Stimulated activated CD4-positive, alpha-beta T cell treated with anti-CD3 and anti-CD28 coated beads, TNF-alpha, amount 100 ng/mL, for 4 hours (primary cell): ENCODE results near the gene SNTG2.
"Not testable (repeated sequence)": the region's sequence is repeated elsewhere in the genome, so short reads cannot be mapped to it uniquely, and the experiment has no call there.

ENCODE experiments used
- DNase-seq, 3 experiments: peaks; one replicate each; pipeline ENCODE4 v3.0.0-alpha.2; 2020; ENCODE audit warnings: low read depth in 3 of 3

Gene SNTG2

DNA sequence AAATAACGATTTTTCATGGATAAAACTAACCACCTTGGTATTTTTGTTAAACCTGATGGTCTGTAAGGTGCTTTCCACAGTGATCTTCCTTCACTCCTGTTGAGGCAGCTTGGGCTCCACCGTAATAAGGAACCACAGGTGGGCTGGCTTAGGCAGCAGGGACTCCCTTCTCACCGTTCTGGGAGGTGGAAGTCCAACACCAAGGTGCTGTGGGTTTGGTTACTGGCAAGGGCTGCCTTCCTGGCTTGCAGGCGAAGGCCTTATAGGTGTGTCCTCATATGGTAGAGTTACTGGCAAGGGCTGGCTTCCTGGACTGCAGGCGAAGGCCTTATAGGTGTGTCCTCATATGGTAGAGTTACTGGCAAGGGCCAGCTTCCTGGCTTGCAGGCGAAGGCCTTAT lies 143.0 kb downstream of the SNTG2 start:
- DNase-seq, result not testable (repeated sequence)

- DNase-seq, result no peak
These were observed 146.5 kb downstream of the SNTG2 start for GRCh38 chr2:1097101-1097500.

- DNase-seq, result no peak
These were observed 148.8 kb downstream of the SNTG2 start for GRCh38 chr2:1099418-1099817.

DNA sequence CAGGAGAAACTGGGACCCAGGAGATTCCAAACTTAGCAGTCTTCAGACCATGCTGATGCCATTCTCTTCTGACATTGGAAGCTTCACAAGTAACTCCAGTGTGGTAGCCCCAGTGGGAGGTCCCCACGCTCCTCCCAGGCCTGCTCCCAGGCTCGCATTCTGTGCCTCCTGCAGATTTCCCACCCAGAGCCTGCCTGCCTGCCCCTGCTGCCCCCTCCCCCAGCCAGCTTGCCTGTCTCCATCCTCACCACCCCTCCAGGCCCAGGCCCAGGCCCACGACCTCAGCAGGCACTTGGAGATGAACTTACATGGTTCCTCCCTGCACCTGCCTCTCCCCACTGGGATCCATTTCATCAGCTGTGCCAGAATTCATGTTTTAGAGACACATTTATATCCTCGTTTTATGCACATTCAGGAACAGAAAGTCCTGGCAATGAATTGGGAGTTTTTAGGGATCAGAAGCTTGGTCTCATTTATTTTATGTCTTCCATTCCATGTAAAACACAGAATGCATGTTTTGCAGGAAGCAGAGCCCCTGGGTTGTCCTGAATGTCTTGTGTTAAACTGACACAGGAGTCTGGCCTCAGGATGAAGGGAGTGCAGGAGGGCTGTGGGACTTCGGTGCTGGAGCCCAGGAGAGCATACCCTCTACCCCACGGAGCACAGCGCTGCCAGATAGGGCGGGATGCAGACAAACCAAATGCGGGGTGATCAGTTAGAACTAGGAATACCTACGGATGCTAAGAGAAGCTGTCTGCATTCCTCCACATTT lies 150.5 kb downstream of the SNTG2 start:
- DNase-seq, result no peak

- no peak for DNase-seq
These were observed 151.4 kb downstream of the SNTG2 start for GRCh38 chr2:1101982-1102590.

- no peak for DNase-seq
These were observed 153.7 kb downstream of the SNTG2 start for GRCh38 chr2:1104364-1104763.

DNA sequence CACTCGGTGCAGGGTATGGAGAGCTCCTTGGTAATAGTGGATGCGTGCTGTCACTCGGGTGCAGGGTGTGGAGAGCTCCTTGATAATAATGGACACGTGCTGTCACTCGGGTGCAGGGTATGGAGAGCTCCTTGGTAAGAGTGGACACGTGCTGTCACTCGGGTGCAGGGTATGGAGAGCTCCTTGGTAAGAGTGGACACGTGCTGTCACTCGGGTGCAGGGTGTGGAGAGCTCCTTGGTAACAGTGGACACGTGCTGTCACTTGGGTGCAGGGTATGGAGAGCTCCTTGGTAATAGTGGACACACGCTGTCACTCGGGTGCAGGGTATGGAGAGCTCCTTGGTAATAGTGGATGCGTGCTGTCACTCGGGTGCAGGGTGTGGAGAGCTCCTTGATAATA lies 155.7 kb downstream of the SNTG2 start:
- DNase-seq, result not testable (repeated sequence)

GRCh38 chr2:1115843-1116539 lies 165.3 kb downstream of the SNTG2 start:
- no peak for DNase-seq

GRCh38 chr2:1117569-1117968 lies 166.9 kb downstream of the SNTG2 start:
- DNase-seq, result no peak

- DNase-seq, result no peak
These were observed 174.6 kb downstream of the SNTG2 start for GRCh38 chr2:1125217-1125616.

- DNase-seq, result no peak
These were observed 175.2 kb downstream of the SNTG2 start for GRCh38 chr2:1125633-1126370.

DNA sequence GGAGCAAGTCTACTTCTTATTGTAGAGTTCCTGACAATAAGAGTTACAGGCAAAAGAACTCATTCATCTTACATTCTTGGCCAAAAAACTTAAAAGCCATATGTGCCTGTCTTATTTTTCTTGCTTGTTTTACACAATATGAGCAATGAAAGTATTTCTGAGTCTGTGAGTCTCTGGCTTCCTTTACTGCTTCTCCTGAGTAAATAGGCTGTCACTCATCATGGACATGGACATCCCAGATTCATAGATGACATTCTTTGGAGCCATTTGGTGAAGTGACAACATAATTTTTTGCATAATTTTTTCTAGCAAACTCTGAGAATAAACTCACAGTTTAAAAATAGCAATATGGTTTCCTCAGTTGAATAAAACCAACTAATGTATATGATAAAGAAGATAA lies 179.3 kb downstream of the SNTG2 start:
- no peak for DNase-seq

- no peak for DNase-seq
These were observed 180.3 kb downstream of the SNTG2 start for GRCh38 chr2:1130922-1131321.

GRCh38 chr2:1132328-1132969 lies 181.8 kb downstream of the SNTG2 start:
- DNase-seq, result peak in 1 of 3 experiments; percentile 8

GRCh38 chr2:1133896-1134295 lies 183.2 kb downstream of the SNTG2 start:
- not testable (repeated sequence) for DNase-seq

GRCh38 chr2:1134629-1135028 lies 184.0 kb downstream of the SNTG2 start:
- DNase-seq, result no peak

DNA sequence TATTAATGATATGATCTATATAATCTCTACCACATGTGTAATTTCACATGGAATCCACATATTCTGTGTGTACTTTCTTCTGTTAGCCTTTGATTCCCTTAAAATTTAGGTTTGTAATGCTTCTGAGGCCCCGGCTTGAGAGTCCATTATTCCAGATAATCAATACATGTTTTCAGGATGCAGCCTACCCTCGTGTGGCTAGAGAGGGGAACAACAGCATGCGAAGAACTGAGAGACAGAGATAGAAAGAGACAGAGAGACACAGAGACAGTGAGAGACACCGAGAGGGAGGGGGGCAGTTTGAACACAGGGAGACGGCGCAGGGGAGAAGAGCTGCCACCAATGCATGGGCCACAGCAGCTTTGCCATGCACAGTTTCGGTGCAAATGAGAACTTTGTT lies 185.4 kb downstream of the SNTG2 start:
- DNase-seq, result no peak

GRCh38 chr2:1136846-1137245 lies 186.2 kb downstream of the SNTG2 start:
- no peak for DNase-seq

DNA sequence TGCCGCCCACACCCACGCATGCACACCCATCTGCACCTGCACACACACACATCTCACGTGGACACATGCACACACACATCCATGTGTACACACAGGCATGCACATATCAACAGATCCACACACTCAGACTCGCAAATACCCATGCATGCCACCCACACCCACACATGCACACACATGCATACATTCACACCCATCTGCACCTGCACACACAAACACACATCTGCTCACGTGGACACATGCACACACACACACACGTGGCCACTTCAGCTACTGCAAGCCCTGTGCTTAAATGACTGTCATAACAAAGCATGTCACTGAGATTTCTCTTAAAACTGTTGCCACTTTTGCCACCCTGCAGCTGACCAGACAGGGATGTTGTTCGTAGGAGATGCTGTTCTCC lies 186.6 kb downstream of the SNTG2 start:
- DNase-seq, result no peak

- no peak for DNase-seq
These were observed 187.3 kb downstream of the SNTG2 start for GRCh38 chr2:1137913-1138391.

DNA sequence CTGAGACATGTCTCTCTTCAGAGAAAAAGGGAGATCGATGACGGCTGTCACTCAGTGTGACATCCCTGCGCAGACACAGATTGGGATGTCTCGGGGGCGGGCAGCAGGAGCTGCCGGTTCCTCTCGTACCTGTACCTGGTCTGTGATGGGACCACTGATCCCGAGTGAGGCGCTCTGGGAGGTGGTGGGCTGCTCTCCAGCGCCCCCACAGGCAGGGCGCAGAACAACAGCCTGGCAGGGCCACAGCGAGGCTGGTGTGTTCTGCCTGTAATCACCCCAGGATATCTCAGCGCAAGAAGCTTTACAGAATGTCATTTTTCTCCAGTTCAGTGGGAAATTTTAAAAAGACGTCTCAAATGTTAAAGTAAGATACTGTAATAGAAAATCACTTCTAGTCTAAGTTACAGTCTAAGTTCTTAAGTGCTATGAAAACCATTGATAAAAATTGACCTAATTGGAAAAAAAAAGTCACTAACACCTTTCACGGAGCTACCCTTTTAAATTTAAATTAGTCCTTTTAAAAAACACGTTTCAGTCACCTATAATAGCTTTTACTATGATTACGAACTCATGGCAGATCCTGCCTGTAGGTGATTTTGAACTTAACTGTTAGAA lies 189.8 kb downstream of the SNTG2 start:
- DNase-seq, result no peak
